ENCODE data around the gene ERC2.
A peak's percentile ranks its signal among the peaks of the same experiment; 100 is the strongest.

Gene ERC2

GRCh38 chr3:56467108-56467507 lies 1.2 kb downstream of the ERC2 start:
- no peak overlapping the region for H3K27ac ChIP-seq (ENCODE audit: extremely low read depth, low read depth, low read length)
- CTCF ChIA-PET, result interaction anchor here (0.7 to 2.0 kb wide), 4 partner anchors 20 to 120 kb away, joined by 3 to 5 read pairs (median 4); no protein-coding TSS in a partner anchor
- POLR2A ChIA-PET, result interaction anchor here (1.0 kb wide), 1 partner anchor 105 kb away, joined by 3 read pairs; no protein-coding TSS in a partner anchor
- no peaks in the 10 kb centered on the region for H3K9me3 ChIP-seq (ENCODE audit: control insufficient read depth, insufficient read depth, low read depth, low read length)
- H3K4me1 ChIP-seq (ENCODE audit: control insufficient read depth, insufficient read depth, low read length), result no peaks in the 10 kb centered on the region
- no peaks in the 10 kb centered on the region for H3K36me3 ChIP-seq (ENCODE audit: control insufficient read depth in 2 of 2, insufficient read depth in 1 of 2, low read length in 2 of 2)
- peak overlapping the region; percentile 65 for H3K4me3 ChIP-seq (ENCODE audit: low read depth, low read length)
- TF ChIP-seq KLF10 (tag by site-specific recombination; IDR thresholded peaks at IDR 0.05) (no peak), ZNF24 (tag by site-specific recombination; IDR thresholded peaks at IDR 0.05) (no peak), SP2 (tag by site-specific recombination; IDR thresholded peaks at IDR 0.05) (peak; percentile 83), PRDM10 (tag by site-specific recombination; IDR thresholded peaks at IDR 0.05) (peak; percentile 91), ZNF350 (tag by site-specific recombination; IDR thresholded peaks at IDR 0.05) (peak; percentile 57; the same call in 1 of the 2 replicates), ZNF837 (tag by site-specific recombination; IDR thresholded peaks at IDR 0.05) (no peak), PBX3 (CRISPR knock-in tag; IDR thresholded peaks at IDR 0.05) (peak; percentile 41; the same call in 1 of the 2 replicates), ZNF777 (tag by site-specific recombination; IDR thresholded peaks at IDR 0.05; ENCODE audit: borderline replicate concordance) (no peak), ZNF654 (tag by site-specific recombination; IDR thresholded peaks at IDR 0.05; ENCODE audit: low read depth) (no peak), SCRT1 (tag by site-specific recombination; IDR thresholded peaks at IDR 0.05; ENCODE audit: borderline replicate concordance) (no peak), ZNF221 (tag by site-specific recombination; IDR thresholded peaks at IDR 0.05; ENCODE audit: borderline replicate concordance) (no peak), ZNF701 (tag by site-specific recombination; IDR thresholded peaks at IDR 0.05) (no peak), ZBTB17 (tag by site-specific recombination; IDR thresholded peaks at IDR 0.05) (0 out of 2 replicates have a peak, but pooled peaks have one; percentile 28), ZFP3 (tag by site-specific recombination; IDR thresholded peaks at IDR 0.05; ENCODE audit: low read depth) (no peak), ZNF600 (tag by site-specific recombination; IDR thresholded peaks at IDR 0.05) (no peak), ZNF426 (tag by site-specific recombination; IDR thresholded peaks at IDR 0.05) (no peak), ZFP41 (tag by site-specific recombination; IDR thresholded peaks at IDR 0.05; ENCODE audit: borderline replicate concordance) (no peak), ZNF366 (tag by site-specific recombination; conservative IDR thresholded peaks at IDR 0.05) (no peak)

GRCh38 chr3:56459719-56460118 lies 8.5 kb downstream of the ERC2 start:
- Histone ChIP-seq H3K4me1 (ENCODE audit: control insufficient read depth, insufficient read depth, low read length) (0 out of 2 replicates have a peak, but pooled peaks cover 4% of the 10 kb centered on the region), H3K27ac (ENCODE audit: extremely low read depth, low read depth, low read length) (no peak overlapping the region), H3K36me3 (ENCODE audit: control insufficient read depth in 2 of 2, insufficient read depth in 1 of 2, low read length in 2 of 2) (no peaks in the 10 kb centered on the region), H3K9me3 (ENCODE audit: control insufficient read depth, insufficient read depth, low read depth, low read length) (no peaks in the 10 kb centered on the region), H3K4me3 (ENCODE audit: low read depth, low read length) (no peak overlapping the region)
- no peak for TF ChIP-seq KLF1 (tag by site-specific recombination; IDR thresholded peaks at IDR 0.05)
- TF ChIP-seq ZBTB10 (tag by site-specific recombination; IDR thresholded peaks at IDR 0.05), result no peak
- TF ChIP-seq ZNF311 (tag by site-specific recombination; IDR thresholded peaks at IDR 0.05; ENCODE audit: borderline replicate concordance), result no peak
- TF ChIP-seq ZNF623 (tag by site-specific recombination; IDR thresholded peaks at IDR 0.05), result no peak
- no peak for TF ChIP-seq ZNF658 (tag by site-specific recombination; IDR thresholded peaks at IDR 0.05)
- no peak for TF ChIP-seq ZNF76 (tag by site-specific recombination; IDR thresholded peaks at IDR 0.05; ENCODE audit: borderline replicate concordance, low read depth)
- no peak for TF ChIP-seq ZBTB17 (tag by site-specific recombination; IDR thresholded peaks at IDR 0.05)
- no peak for TF ChIP-seq ZNF335 (tag by site-specific recombination; conservative IDR thresholded peaks at IDR 0.05)
- no peak for TF ChIP-seq ZNF629 (tag by site-specific recombination; IDR thresholded peaks at IDR 0.05)
- TF ChIP-seq PBX3 (CRISPR knock-in tag; IDR thresholded peaks at IDR 0.05), result no peak
- POLR2A ChIA-PET, result interaction anchor here (0.5 kb wide), 1 partner anchor 204 kb away, joined by 3 read pairs; no protein-coding TSS in a partner anchor
- CTCF ChIA-PET, result interaction anchor here (0.8 to 1.6 kb wide), 2 partner anchors 9 to 112 kb away, joined by 3 to 4 read pairs; no protein-coding TSS in a partner anchor

All from HEK293 (cell line).